Measurements from ENCODE around the gene FZD4. TPM values are rescaled to one million over a fixed set of nuclear protein-coding genes. Genes with fewer than 3 reads are reported as not detected.

FZD4 gene
- total RNA-seq, 2 experiments from 2014 or later = 0.17 TPM; not detected in 1

DNA sequence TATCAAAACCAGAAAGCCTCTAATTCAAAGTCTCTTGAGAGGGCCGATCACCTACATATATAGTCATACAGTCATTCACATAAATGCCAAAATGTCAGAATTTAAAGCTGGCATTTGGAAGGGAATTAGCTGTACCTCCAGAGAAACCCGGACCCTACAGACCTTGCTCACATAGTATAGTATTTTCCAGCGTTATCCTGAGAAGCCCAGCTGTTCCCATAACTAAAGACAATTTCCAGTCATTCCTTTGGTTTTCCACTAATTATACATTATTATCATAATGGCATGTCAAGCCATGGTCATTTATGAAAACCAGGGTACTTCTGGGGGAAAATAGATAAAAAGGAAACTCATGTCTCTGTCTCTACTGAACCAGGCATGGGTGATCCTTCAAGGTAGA, 53.6 kb downstream of the FZD4 start:
- no peaks in the 10 kb centered on the region for H3K9me3 ChIP-seq (ENCODE audit: low read length)
- H3K9me2 ChIP-seq (ENCODE audit: insufficient read depth, low read length) = no peaks in the 10 kb centered on the region
- intact Hi-C loops (cut with micrococcal nuclease; ENCODE audit: unreplicated experiment) = no loop called here
- H2AFZ ChIP-seq (ENCODE audit: low read length) = no peak overlapping the region
- no peaks in the 10 kb centered on the region for H3K4me1 ChIP-seq (ENCODE audit: insufficient read depth, low read length, poor library complexity, severe bottlenecking)
- H3K36me3 ChIP-seq (ENCODE audit: insufficient read depth, low read length) = no peaks in the 10 kb centered on the region
- H3K79me2 ChIP-seq (ENCODE audit: insufficient read depth, low read depth, low read length) = no peaks in the 10 kb centered on the region
- CTCF ChIA-PET (ENCODE audit: unreplicated experiment) = no interaction called here
- H3K27ac ChIP-seq (ENCODE audit: low read depth, low read length, poor library complexity, severe bottlenecking) = no peak overlapping the region
- H3K4me3 ChIP-seq (ENCODE audit: low read depth, low read length, poor library complexity, severe bottlenecking) = no peak overlapping the region
- BruUV-seq (replicated peaks) = no TSS peak
- H4K20me1 ChIP-seq (ENCODE audit: insufficient read depth, low read length) = no peaks in the 10 kb centered on the region
- DNase-seq (ENCODE audit: low spot score) = no peak
- no peak overlapping the region for H3K4me2 ChIP-seq (ENCODE audit: low read length)
- no peak for TF ChIP-seq EZH2phosphoT487 (IDR thresholded peaks at IDR 0.05; ENCODE audit: borderline replicate concordance, low read depth, low read length)
- POLR2A ChIA-PET = no interaction called here

DNA sequence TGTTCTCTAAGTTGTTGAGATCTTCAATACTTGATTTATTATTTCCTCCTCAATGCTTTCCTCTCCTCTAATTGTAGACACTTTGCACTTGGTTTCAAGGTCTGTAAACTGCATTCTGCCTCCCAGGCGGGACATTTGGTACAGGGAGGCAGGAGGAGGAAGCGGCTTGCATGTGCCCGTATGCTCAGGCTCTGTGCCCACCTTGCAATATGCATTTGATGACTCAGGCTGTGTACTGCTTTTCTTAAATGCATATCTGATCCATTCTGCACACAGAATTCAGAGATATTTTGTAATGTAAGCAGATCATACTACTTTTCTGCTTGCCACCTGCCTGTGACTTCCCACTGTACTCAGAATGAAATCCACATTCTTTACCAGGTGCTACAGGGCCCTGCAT, 55.0 kb downstream of the FZD4 start:
- CTCF ChIA-PET (ENCODE audit: unreplicated experiment) = interaction anchor here (0.6 kb wide), 1 partner anchor 1295 kb away, joined by 3 read pairs; no protein-coding TSS in a partner anchor
- TF ChIP-seq, protein P1, sequence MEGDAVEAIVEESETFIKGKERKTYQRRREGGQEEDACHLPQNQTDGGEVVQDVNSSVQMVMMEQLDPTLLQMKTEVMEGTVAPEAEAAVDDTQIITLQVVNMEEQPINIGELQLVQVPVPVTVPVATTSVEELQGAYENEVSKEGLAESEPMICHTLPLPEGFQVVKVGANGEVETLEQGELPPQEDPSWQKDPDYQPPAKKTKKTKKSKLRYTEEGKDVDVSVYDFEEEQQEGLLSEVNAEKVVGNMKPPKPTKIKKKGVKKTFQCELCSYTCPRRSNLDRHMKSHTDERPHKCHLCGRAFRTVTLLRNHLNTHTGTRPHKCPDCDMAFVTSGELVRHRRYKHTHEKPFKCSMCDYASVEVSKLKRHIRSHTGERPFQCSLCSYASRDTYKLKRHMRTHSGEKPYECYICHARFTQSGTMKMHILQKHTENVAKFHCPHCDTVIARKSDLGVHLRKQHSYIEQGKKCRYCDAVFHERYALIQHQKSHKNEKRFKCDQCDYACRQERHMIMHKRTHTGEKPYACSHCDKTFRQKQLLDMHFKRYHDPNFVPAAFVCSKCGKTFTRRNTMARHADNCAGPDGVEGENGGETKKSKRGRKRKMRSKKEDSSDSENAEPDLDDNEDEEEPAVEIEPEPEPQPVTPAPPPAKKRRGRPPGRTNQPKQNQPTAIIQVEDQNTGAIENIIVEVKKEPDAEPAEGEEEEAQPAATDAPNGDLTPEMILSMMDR (conservative IDR thresholded peaks at IDR 0.05; ENCODE audit: low read length) = no peak
- TF ChIP-seq EZH2phosphoT487 (IDR thresholded peaks at IDR 0.05; ENCODE audit: borderline replicate concordance, low read depth, low read length) = no peak
- intact Hi-C loops (cut with micrococcal nuclease; ENCODE audit: unreplicated experiment) = no loop called here
- Histone ChIP-seq H3K4me3 (ENCODE audit: low read depth, low read length, poor library complexity, severe bottlenecking) (no peak overlapping the region), H3K79me2 (ENCODE audit: insufficient read depth, low read depth, low read length) (no peaks in the 10 kb centered on the region), H3K9me2 (ENCODE audit: insufficient read depth, low read length) (no peaks in the 10 kb centered on the region), H2AFZ (ENCODE audit: low read length) (no peak overlapping the region), H3K4me2 (ENCODE audit: low read length) (no peak overlapping the region), H3K9me3 (ENCODE audit: low read length) (no peaks in the 10 kb centered on the region), H4K20me1 (ENCODE audit: insufficient read depth, low read length) (no peaks in the 10 kb centered on the region), H3K4me1 (ENCODE audit: insufficient read depth, low read length, poor library complexity, severe bottlenecking) (no peaks in the 10 kb centered on the region), H3K36me3 (ENCODE audit: insufficient read depth, low read length) (no peaks in the 10 kb centered on the region), H3K27ac (ENCODE audit: low read depth, low read length, poor library complexity, severe bottlenecking) (no peak overlapping the region)
- POLR2A ChIA-PET = interaction anchor here (0.7 kb wide), 1 partner anchor 29 kb away, joined by 4 read pairs; no protein-coding TSS in a partner anchor
- DNase-seq (ENCODE audit: low spot score) = no peak
- no TSS peak for BruUV-seq (replicated peaks)

DNA sequence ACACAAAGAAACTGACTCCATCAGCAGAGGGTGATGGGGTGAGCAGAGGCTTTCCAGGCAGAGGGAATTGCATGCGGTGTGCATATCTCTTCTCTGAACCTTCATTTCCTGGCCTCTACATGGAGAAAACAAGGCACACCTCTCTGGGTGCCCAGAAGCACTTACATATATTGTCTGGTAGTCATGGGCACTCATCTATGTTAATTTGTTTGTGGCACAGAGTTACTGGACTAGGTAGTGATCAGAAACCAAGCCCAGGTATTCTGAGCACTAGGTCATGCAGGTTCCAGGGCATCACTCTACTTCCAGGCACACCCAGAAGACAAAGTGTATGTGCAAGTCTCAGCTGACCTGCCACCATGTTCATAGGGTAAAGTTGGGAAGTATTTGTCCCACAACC, 56.5 kb downstream of the FZD4 start:
- H3K79me2 ChIP-seq (ENCODE audit: insufficient read depth, low read depth, low read length) = no peaks in the 10 kb centered on the region
- intact Hi-C loops (cut with micrococcal nuclease; ENCODE audit: unreplicated experiment) = no loop called here
- H3K9me2 ChIP-seq (ENCODE audit: insufficient read depth, low read length) = no peaks in the 10 kb centered on the region
- no peaks in the 10 kb centered on the region for H3K4me1 ChIP-seq (ENCODE audit: insufficient read depth, low read length, poor library complexity, severe bottlenecking)
- no peak overlapping the region for H3K27ac ChIP-seq (ENCODE audit: low read depth, low read length, poor library complexity, severe bottlenecking)
- no peaks in the 10 kb centered on the region for H4K20me1 ChIP-seq (ENCODE audit: insufficient read depth, low read length)
- H2AFZ ChIP-seq (ENCODE audit: low read length) = no peak overlapping the region
- ChIA-PET POLR2A (interaction anchor here (0.7 kb wide), 1 partner anchor 538 kb away, joined by 3 read pairs; no protein-coding TSS in a partner anchor), CTCF (ENCODE audit: unreplicated experiment) (no interaction called here)
- no TSS peak for BruUV-seq (replicated peaks)
- TF ChIP-seq, protein P1 (conservative IDR thresholded peaks at IDR 0.05; ENCODE audit: low read length) = no peak
- TF ChIP-seq EZH2phosphoT487 (IDR thresholded peaks at IDR 0.05; ENCODE audit: borderline replicate concordance, low read depth, low read length) = no peak
- no peaks in the 10 kb centered on the region for H3K9me3 ChIP-seq (ENCODE audit: low read length)
- no peaks in the 10 kb centered on the region for H3K36me3 ChIP-seq (ENCODE audit: insufficient read depth, low read length)
- H3K4me2 ChIP-seq (ENCODE audit: low read length) = no peak overlapping the region
- H3K4me3 ChIP-seq (ENCODE audit: low read depth, low read length, poor library complexity, severe bottlenecking) = no peak overlapping the region
- DNase-seq (ENCODE audit: low spot score) = no peak

Measured in OCI-LY7 (cell line).